GM19324 (cell line): Measurements from ENCODE around the gene ZFC3H1.
"Not testable (repeated sequence)": the region's sequence is repeated elsewhere in the genome, so short reads cannot be mapped to it uniquely, and the experiment has no call there.

Experiments
- ATAC-seq: cut with Tn5 transposase; IDR thresholded peaks from one replicate; pipeline ENCODE4 v1.9.1; 2021; ENCODE audit warnings: mild to moderate bottlenecking, moderate library complexity; ENCODE audit not compliant: unreplicated experiment, low FRiP score

The ZFC3H1 gene

GRCh38 chr12:71587012-71587411 is 76.6 kb downstream of the ZFC3H1 start:
- no peak for ATAC-seq

- no peak for ATAC-seq
Measured at GRCh38 chr12:71585218-71585617, 78.4 kb downstream of the ZFC3H1 start.

DNA sequence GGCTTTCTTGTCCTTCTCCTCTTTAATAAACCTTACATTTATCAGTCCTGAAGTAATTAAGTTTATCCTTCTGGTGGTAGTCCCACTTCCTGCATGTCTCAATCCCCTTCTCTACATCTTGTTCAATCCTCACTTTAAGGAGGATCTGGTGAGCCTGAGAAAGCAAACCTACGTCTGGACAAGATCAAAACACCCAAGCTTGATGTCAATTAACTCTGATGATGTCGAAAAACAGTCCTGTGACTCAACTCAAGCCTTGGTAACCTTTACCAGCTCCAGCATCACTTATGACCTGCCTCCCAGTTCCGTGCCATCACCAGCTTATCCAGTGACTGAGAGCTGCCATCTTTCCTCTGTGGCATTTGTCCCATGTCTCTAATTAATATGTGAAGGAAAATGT is 79.3 kb downstream of the ZFC3H1 start:
- no peak for ATAC-seq

DNA sequence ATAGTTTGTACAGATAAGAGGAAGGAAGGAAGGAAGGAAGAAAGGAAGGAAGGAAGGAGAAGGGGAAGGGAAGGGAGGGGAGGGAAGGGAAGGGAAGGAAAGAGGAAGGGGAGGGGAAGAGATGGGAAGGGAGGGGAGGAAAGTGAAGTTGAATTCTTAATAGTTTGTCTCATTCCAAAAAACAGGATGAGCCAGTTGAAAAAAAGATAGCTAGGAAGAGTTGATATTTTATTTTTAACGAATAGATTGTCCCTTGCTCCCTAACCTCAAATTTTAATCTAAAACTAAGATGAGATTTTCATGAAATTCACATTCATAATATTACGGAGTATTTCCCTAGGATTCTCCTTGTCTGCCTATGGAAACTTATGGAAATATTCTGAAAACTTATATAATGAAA is 80.7 kb downstream of the ZFC3H1 start:
- no peak for ATAC-seq

DNA sequence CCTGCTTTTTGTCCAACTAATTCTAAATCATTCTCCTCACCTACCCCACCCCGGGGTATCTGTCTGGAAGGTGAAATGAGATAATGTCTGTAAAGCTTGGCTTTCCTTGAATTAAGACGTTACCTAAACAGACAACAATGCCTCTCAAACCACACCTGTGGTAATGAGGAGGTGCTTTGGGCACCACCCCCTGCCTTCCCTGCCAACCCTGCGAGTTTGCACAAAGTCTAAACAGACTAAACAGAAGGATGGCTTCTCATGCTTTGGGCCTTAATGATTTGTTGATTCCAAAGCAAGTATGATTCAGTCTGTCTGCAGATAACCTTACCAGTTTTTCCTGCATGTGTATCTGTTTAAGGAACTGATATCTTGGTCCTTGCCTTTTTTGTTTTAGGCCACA is 82.4 kb downstream of the ZFC3H1 start:
- ATAC-seq: no peak

- no peak for ATAC-seq
Measured at GRCh38 chr12:71578694-71579258, 84.9 kb downstream of the ZFC3H1 start.

DNA sequence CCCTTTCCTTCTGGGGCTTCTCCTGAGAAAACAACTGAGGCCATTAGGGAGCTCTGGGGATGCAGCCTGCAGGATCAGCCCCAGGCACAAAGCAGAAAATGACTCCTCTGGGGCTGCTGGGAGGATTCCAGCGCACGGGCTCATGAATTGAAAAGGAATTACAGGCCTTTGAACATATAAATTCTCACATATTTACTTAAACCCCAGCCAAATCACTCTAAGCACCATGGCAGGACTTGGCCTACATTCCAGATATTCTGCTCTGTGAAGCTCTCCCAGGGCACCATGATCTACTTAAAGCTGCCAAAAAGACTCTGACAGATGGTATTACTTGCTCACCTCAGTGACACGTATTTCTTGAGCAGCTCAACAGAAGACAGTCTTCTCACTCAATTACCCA is 87.2 kb downstream of the ZFC3H1 start:
- no peak for ATAC-seq

GRCh38 chr12:71569885-71570284 is 93.8 kb downstream of the ZFC3H1 start:
- not testable (repeated sequence) for ATAC-seq

DNA sequence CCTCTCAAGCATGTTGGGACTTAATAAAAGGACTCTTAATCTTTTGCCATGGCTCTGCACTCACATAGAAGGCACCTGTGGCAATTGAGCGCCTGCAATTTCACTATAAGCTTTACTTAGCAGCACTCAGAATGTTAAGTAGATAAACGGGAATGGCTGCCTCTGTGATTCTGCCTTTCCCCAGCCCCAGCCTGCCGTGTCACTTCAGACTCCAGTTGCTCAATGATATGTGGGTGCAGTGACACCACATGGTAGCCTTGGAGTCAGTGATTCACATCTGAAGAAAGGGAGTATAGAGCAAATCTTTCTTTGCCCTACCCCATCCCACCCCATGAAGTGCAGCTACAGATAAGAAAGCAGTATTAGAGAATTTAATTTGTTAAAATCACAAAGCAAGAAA is 96.1 kb downstream of the ZFC3H1 start:
- no peak for ATAC-seq

- ATAC-seq: no peak
Measured at GRCh38 chr12:71566655-71567054, 97.0 kb downstream of the ZFC3H1 start.

DNA sequence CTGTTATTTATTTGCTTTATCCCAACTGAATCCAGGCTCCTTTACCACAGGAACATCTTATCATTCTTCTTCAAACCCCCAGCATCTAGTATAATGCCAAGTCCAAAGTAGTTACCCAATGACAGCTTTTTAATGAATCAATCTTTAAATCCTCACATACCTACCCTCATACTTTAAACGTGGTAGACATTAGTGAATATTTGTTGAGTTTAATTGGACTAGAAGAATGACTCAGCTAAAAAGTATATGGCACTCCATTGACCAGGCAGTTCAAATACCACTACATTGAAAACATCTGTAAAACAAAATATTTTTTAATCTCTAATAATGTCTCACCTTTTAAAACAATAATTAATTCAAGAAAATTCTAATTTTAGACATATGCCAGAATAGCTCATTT is 98.1 kb downstream of the ZFC3H1 start:
- no peak for ATAC-seq

GRCh38 chr12:71562676-71563595 is 100.7 kb downstream of the ZFC3H1 start:
- ATAC-seq: no peak
